ENCODE measurements around the gene GIMAP5.

Gene GIMAP5

DNA sequence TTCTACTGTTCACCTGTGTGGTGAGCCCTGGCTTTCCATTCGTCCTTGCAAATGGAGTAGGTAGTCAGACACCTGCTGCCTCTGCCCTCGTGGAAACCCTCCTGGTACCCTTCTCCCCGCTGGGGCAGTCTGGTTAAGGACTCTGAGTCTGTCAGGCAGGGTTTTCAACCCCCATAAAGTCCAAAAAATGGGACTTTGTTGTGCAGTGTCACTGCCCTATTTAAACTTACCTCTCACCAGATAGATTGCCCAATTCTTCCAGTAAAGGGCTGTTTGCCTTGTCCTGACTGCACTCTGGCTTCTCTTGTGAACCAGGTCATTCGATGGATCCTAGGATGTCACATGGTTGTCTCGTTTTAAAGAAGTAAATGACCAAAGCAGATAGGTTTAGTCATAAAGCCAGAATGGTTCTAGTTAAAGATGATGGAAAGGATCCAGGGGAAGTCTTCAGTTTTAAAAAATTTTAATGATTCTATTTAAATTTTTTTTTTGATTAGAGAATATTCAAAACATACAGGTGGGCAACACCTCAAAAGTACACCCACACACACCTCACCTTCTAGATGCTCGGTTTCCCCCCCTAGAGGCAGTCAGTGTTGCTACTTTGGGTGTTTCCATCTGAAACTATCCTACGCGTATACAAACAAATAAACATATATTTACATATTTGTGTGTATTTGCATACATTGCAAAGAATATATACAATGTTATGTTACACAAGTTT is 41.0 kb downstream of the GIMAP5 start:
- no peak for DNase-seq

DNA sequence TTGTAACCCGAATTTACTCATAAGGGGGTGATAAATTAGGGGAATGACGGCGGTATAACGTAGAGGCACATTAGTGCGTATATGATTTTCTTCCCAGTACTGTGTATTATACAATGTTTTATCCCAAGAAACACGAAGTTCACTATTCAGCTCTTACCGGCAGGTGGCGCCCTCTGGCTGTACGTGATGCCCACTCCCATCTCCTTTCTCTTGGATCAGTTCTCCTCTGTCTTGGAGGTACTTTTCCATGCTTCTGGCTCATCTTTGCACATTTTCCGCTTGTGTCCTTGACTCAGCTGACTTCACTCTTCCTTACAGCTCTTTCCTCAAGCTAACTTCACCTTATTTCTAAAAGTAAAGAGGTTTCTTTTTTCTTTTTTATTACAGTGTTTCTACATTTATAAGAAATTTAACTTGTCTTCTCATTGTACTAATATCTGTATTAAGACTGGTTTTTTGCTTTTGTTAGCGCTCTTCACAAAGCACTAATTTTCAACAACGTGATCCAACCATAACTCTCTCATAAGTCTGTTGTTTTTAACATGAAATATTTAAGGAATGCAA is 41.6 kb downstream of the GIMAP5 start:
- peak; percentile 36 to 67 (median 53) for DNase-seq

DNA sequence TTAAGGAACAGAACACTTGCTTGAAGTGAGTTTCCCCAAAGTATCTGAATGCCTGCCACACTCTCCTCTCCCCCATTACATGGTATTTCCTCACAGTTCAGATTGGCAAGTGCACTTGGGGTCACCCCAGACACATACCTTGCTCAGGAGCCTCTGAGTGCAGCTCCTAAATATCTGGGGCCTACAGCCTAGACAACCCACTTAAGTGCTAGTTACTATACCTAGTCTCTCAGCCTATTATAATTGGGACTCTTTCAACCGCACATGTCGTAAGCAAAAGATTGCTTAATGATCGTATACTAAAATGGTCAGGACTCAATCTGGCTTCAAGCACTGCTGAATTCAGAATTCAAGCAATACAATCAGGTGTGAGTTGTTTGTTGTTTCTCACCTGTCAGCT is 43.1 kb downstream of the GIMAP5 start:
- DNase-seq = no peak

DNA sequence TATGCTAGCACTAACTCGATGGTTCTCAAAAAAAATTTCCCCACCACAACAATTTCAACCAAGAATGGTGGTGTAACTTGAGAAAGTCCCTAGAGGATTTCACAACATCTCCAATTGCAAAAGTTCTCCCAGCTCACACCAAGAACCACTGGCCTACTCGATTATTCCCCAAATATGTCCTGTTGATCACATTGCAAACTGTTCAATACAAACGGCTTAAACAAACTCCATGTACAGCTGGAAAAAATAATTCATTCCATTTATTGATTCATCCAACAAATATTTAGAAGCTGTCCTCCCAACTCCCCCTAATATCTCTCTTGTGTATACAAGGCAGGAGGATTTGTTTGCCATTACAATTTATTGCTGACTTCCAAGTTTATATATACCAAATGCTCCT is 43.9 kb downstream of the GIMAP5 start:
- DNase-seq = no peak

DNA sequence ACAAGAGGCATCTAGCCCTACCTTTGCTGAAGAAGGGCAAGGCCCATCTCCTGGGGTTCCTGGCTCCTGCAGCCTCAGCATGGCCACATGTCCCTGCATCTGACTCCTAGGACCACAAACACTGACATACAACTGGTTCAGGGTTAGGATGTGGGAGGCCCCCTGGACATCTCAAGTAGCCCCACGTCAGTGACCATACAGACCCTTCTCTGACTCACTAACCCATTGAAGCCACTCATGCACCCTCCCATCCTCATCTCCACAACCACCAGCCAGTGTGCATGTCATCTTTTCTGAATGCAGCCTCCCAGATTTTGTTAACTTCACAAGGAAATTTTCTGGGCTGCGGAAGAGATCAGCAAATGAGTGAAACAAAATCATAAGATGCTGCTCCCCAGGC is 44.7 kb downstream of the GIMAP5 start:
- no peak for DNase-seq

DNA sequence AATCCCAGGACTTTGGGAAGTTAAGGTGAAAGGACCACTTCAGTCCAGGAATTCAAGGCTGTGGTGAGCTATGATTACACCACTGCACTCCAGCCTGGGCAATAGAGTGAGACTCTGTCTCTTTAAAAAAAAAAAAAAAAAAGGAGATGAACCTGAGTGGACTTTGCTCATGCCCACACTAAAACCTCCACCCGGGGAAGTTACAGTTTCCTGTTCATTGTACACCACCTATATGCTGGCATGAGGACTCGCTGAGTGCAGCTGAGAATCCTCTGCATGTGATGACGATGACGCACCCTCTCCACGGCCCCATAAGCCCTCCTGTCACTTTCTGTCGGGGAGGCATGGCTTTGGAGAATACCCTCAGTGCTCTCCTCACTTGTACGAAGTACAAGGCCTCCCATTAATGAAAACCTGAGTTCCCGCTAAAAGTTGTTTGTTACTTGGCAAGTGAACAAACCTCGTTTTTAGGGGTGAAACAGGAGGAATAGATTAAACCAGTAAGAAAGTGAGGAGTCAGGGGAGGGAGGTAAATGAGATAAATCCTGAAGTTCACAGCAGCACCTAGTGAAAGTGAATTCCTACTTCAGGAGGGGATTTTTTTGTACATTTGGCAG is 47.0 kb downstream of the GIMAP5 start:
- DNase-seq = no peak

DNA sequence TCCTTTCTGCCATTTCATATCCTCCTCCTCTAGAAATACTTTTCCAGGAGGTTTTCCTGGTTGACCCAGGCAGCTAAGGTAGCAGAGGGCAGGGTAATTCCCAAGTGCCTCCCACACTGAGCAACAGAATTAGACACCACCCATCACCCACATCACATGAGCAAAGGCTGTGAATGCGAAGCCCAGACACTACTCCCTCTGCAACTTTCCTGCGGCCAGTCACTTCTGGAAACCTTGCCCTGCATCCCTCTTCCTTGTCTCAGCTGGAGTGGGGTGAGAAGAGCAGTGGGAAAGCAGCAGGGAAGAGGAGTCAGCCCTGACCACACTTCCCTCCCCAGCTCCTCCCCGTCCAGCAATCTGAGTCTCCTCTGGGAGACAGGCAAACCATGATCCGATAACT is 47.7 kb downstream of the GIMAP5 start:
- DNase-seq = no peak

DNA sequence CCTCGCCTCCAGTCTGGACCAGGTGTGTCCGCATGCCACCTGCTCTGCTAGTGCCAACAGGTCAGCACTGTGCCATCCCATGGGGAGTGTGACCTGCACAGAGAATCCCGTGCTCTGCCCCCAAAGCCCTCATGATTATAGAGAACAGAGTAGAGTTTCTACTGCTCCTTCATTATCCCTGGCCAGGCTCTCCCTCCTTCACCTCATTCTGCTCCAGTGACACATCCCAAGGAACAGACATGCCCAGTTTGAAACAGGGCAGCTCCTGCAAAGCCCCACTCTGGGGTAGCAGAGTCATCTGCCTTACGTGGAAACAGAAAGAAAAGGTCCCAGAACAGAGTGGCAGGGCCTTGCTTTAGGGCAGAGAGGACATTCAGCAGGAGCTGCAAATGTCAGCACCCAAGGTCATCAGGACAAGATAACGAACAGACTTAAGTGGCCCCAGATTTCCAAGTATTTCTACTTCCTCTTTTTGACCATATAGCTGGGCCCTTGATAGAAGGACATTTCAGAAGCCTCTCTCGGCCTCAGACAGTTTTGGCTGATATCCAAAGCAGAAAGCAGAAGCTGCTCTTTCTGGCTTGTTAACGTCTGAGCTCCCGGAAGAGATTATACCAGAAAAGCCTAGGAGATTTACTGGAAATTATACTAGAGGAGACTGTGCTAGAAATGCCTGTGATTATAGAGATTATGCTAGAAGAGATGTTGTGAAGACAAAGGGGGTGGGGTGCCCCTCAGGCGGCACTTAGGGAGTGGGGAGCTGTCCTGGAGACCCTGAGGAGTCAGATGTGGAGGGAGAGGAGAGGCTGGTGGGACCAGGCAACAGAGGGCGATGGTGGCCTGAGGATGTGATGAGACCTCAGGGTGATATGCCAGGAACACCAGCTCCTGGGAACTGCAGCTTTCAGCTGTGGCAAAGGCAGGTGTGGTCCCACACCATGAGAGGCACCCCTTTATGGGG is 50.4 kb downstream of the GIMAP5 start:
- DNase-seq = no peak

DNA sequence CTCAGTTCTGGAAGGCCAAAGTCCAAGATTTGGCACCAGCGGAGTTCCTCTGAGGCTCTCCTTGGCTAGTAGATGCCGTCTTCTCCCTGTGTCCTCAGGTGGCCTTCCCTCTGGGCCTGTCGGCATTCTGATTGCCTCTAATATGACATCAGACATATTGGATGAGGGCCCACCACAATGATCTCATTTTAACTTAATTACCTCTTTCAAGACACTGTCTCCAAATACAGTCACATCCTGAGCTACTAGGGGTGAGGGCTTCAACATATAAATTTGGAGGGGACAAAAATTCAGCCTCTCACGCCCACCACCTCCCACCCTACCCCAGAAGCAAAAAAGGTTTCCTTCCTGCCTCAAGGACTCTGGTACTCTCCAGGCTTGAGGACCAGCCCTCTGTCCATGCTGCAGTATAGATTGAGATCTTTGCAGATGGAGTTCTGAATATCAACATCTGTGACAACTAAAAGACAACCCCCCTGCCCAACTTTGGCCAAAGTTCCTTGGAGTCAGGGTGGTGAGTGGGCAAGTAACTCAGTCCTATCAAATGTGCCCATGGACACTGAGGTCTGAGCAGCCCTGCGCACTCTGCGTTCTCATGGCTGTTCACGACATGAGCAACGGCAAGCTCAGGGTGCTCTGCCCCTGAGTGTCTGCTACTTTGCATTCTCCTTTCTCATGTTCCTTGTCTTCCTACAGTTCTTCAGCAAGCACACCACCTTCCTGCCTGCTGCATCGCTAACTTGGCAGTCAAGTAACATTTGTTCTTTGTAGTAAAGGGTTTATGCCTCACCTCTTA is 51.5 kb downstream of the GIMAP5 start:
- DNase-seq = no peak

DNA sequence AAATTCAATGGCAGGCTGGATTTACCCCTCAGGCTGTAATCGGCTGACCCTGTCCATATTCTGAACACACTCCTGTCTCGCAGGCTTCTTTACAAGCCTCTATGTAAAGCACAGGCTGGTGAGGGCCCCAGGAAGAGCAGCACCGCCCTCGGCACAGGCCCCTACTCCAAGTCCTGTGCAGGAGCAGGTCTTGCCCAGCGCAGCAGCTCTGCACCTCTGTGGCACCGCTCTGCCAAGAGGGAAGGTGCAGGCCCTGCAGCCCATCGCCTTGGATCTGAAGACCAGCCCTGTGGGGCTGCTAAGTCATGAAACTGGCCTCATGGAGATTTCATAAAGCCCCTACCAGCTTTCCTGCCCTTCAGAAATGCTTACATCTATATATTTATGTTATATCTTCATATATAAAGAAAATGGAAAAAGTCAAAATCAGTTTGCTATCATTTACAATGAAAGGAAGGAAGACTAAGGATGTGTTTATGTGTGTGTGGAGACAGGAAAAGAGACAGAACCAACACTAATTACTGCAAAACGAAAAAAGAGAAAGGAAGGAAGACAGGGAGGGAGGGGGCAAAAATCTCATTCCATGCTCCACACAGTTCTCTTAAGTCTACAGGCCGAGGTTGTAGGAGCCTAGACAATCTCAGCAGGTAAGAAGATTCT is 53.3 kb downstream of the GIMAP5 start:
- no peak for DNase-seq

DNA sequence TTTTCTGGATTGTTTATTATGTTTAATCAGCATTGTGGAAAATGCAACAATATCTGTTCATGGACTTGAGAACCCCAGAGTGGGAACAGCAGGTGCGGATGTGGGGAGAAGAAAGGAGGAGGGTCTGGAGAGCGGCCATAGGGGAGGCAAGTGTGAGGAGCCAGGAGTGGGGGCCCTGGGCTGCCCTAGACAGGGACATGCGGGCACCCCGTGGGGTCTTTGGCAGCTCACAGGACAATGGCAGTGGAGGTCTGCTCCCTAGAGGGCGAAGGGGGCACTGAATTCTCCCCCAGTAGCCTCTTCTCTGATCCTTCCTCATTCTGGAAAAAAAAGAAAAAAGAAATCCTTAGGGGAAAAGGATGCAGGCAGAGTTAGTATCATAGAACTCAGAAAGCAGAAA is 54.1 kb downstream of the GIMAP5 start:
- no peak for DNase-seq

DNA sequence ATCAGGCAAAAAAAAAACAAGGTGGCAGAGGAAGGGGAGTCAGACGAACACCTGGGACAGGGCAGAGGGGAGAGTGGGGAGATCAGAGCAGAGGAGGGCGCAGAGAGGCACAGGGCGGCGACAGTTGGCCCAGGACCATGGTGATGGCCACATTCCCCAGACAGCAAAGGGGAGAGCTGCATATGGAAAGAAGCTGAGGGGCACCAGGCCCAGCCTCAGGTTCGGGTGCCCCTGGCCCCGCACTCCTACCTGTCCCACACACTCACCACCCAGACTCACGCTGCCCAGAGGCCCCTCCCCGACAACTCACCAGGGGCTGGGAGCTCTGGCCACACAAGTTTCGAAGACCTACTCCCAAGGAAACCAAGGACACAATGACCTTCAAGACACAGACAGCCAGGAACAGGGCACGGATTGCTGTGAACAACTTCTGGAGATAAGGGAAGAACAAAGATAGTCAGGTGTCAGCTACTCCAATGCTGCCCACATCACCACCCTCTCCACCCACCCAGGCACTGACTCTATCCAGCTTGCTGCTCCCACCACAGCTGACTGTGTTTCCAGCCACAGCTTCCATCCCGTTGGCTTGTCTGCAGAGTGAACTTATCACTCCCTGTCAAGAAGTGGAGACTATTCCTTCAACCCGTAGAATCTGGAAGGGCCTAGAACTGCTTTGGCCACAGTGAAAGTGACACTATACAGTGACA is 54.7 kb downstream of the GIMAP5 start:
- no peak for DNase-seq

All from T-helper 1 cell (primary cell).